ENCODE measurements around the gene CTNS.

CTNS gene

DNA sequence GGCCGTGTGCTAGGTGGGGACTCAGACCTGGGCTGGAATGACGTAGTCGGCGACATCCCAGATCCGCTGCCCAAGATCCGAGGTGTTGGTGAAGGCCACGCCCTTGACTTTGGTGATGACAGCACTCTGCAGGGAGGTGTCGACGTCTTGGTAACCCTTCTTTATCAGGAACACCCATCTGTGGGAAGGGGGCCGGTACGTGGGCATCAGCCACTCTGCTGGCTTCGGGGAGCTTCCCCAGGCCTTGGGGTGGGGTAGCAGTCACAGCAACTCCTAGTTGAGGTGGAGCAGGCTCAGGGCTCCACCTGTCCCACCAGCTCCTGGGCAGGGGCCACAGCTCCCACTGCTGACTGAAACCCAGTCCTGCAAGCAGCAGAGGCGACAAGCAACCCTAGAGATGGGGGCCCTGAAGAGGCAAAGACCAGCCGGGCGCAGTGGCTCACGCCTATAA lies 55.1 kb downstream of the CTNS start:
- ChIA-PET CTCF (interaction anchor here (0.6 to 1.6 kb wide), 5 partner anchors 8 to 308 kb away, joined by 3 to 5 read pairs (median 4); no protein-coding TSS in a partner anchor), POLR2A (interaction anchor here (0.6 to 1.6 kb wide), 2 partner anchors 32 to 47 kb away, joined by 4 to 5 read pairs; partner anchors contain the start of gene HASPIN)
- Histone ChIP-seq H3K27ac (ENCODE audit: extremely low read depth, low read depth, low read length) (no peak overlapping the region), H3K4me1 (ENCODE audit: control insufficient read depth, insufficient read depth, low read length) (no peaks in the 10 kb centered on the region; the same call in 1 of the 2 replicates), H3K4me3 (ENCODE audit: low read depth, low read length) (no peak overlapping the region), H3K9me3 (ENCODE audit: control insufficient read depth, insufficient read depth, low read depth, low read length) (no peaks in the 10 kb centered on the region), H3K36me3 (ENCODE audit: control insufficient read depth in 2 of 2, insufficient read depth in 1 of 2, low read length in 2 of 2) (no peaks in the 10 kb centered on the region; a peak in 1 of 3 replicates)
- TF ChIP-seq ZNF677 (tag by site-specific recombination; IDR thresholded peaks at IDR 0.05) (no peak), KLF1 (tag by site-specific recombination; IDR thresholded peaks at IDR 0.05) (0 out of 2 replicates have a peak, but pooled peaks have one; percentile 18)

DNA sequence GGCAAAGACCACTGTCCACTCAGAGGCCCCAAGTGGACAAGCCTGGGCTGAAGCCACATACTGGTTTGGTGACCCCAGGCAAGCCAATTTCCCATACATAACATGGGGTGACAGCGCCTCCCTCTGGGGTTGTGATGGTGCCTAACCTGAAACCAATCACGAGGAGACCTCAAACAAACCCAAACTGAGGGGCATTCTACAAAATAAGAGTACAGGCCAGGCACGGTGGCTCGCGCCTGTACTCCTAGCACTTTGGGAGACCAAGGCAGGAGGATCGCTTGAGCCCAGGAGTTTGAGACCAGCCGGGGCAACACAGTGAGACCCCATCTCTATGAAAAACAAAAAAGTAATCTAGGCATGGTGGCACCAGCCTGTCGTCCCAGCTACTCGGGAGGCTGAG lies 55.8 kb downstream of the CTNS start:
- ChIA-PET CTCF (interaction anchor here (0.6 to 1.6 kb wide), 4 partner anchors 9 to 679 kb away, joined by 3 to 5 read pairs (median 4); no protein-coding TSS in a partner anchor), POLR2A (interaction anchor here (1.5 kb wide), 1 partner anchor 31 kb away, joined by 3 read pairs; the partner anchor contains the start of gene HASPIN)
- Histone ChIP-seq H3K4me3 (ENCODE audit: low read depth, low read length) (no peak overlapping the region), H3K27ac (ENCODE audit: extremely low read depth, low read depth, low read length) (no peak overlapping the region), H3K4me1 (ENCODE audit: control insufficient read depth, insufficient read depth, low read length) (no peaks in the 10 kb centered on the region; the same call in 1 of the 2 replicates), H3K36me3 (ENCODE audit: control insufficient read depth in 2 of 2, insufficient read depth in 1 of 2, low read length in 2 of 2) (no peaks in the 10 kb centered on the region; a peak in 1 of 3 replicates), H3K9me3 (ENCODE audit: control insufficient read depth, insufficient read depth, low read depth, low read length) (no peaks in the 10 kb centered on the region)
- TF ChIP-seq ZNF121 (tag by site-specific recombination; IDR thresholded peaks at IDR 0.05) (peak; percentile 98), MYNN (tag by site-specific recombination; IDR thresholded peaks at IDR 0.05; ENCODE audit: borderline replicate concordance) (peak; percentile 50; the same call in 1 of the 2 replicates), ZNF112 (tag by site-specific recombination; IDR thresholded peaks at IDR 0.05) (no peak)

DNA sequence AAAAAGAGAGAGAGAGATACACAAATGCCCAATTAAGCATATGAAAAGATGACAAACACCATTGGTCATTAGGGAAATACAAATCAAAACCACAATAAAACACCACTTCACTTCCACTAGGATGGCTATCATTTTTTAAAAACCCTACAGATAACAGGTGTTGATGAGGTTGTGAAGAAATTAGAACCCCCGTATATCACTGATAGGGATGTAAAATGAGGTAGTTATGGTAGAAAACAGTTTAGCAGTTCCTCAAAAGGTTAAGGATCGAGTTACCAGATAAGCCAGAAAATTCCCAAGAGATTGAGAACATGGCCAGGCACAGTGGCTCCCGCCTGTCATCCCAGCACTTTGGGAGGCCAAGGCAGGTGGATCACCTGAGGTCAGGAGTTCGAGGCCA lies 56.6 kb downstream of the CTNS start:
- TF ChIP-seq KLF10 (tag by site-specific recombination; IDR thresholded peaks at IDR 0.05) (no peak), ZNF701 (tag by site-specific recombination; IDR thresholded peaks at IDR 0.05) (no peak), SP7 (tag by site-specific recombination; IDR thresholded peaks at IDR 0.05) (0 out of 2 replicates have a peak, but pooled peaks have one; percentile 15), KLF8 (tag by site-specific recombination; IDR thresholded peaks at IDR 0.05) (0 out of 2 replicates have a peak, but pooled peaks have one; percentile 18), OSR2 (tag by site-specific recombination; IDR thresholded peaks at IDR 0.05) (peak; percentile 25; the same call in 1 of the 2 replicates), ZNF629 (tag by site-specific recombination; IDR thresholded peaks at IDR 0.05) (0 out of 2 replicates have a peak, but pooled peaks have one; percentile 16), ZNF654 (tag by site-specific recombination; IDR thresholded peaks at IDR 0.05; ENCODE audit: low read depth) (no peak), ZNF843 (tag by site-specific recombination; IDR thresholded peaks at IDR 0.05) (peak; percentile 29; the same call in 1 of the 2 replicates), FEZF1 (tag by site-specific recombination; IDR thresholded peaks at IDR 0.05) (peak; percentile 51; the same call in 1 of the 2 replicates)
- TF ChIP-seq, protein P1, sequence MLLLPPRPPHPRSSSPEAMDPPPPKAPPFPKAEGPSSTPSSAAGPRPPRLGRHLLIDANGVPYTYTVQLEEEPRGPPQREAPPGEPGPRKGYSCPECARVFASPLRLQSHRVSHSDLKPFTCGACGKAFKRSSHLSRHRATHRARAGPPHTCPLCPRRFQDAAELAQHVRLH (tag by site-specific recombination; IDR thresholded peaks at IDR 0.05): peak; percentile 64; the same call in 1 of the 2 replicates
- TF ChIP-seq, protein P2, sequence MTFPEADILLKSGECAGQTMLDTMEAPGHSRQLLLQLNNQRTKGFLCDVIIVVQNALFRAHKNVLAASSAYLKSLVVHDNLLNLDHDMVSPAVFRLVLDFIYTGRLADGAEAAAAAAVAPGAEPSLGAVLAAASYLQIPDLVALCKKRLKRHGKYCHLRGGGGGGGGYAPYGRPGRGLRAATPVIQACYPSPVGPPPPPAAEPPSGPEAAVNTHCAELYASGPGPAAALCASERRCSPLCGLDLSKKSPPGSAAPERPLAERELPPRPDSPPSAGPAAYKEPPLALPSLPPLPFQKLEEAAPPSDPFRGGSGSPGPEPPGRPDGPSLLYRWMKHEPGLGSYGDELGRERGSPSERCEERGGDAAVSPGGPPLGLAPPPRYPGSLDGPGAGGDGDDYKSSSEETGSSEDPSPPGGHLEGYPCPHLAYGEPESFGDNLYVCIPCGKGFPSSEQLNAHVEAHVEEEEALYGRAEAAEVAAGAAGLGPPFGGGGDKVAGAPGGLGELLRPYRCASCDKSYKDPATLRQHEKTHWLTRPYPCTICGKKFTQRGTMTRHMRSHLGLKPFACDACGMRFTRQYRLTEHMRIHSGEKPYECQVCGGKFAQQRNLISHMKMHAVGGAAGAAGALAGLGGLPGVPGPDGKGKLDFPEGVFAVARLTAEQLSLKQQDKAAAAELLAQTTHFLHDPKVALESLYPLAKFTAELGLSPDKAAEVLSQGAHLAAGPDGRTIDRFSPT (tag by site-specific recombination; IDR thresholded peaks at IDR 0.05): peak; percentile 13; the same call in 1 of the 2 replicates
- ChIA-PET CTCF (no interaction called here), POLR2A (interaction anchor here (1.5 kb wide), 1 partner anchor 31 kb away, joined by 3 read pairs; the partner anchor contains the start of gene HASPIN)

More for the DNA sequence above, 56.6 kb downstream of the CTNS start:
- Histone ChIP-seq H3K4me1 (ENCODE audit: control insufficient read depth, insufficient read depth, low read length) (no peaks in the 10 kb centered on the region; the same call in 1 of the 2 replicates), H3K4me3 (ENCODE audit: low read depth, low read length) (no peak overlapping the region), H3K9me3 (ENCODE audit: control insufficient read depth, insufficient read depth, low read depth, low read length) (no peaks in the 10 kb centered on the region), H3K27ac (ENCODE audit: extremely low read depth, low read depth, low read length) (no peak overlapping the region), H3K36me3 (ENCODE audit: control insufficient read depth in 2 of 2, insufficient read depth in 1 of 2, low read length in 2 of 2) (no peaks in the 10 kb centered on the region; a peak in 1 of 3 replicates)

Data from HEK293 (cell line).